GM12878 (cell line): ENCODE data around the gene PTPRN2. TPM values are rescaled to one million over a fixed set of nuclear protein-coding genes. Genes with fewer than 3 reads are reported as not detected.

ENCODE experiments used
- ATAC-seq: fragments of 200-7000 bp; cut with Tn5 transposase; 3 replicates; pipeline ENCODE4 v1.9.1; 2020; ENCODE audit warnings: mild to moderate bottlenecking, moderate library complexity
- BruUV-seq: library from RNA; stranded (reverse); fragments of 400-500 nt; replicated peaks from 2 replicates; lab custom pipeline; 2021; lab: Mats Ljungman, UMichigan
- CTCF ChIA-PET: fragments of 300-600 bp; sonication (Branson Sonifier 250); formaldehyde crosslinking; extraction: SDS; loops from one replicate; lab custom pipeline; 2021; ENCODE audit warnings: inconsistent platforms; lab: Yijun Ruan, JAX
- POLR2A ChIA-PET: fragments of 350-600 bp; formaldehyde crosslinking; extraction: SDS; loops from one replicate; lab custom pipeline; 2021; ENCODE audit warnings: inconsistent platforms; lab: Charles Lee
- RAD21 ChIA-PET: fragments of 300-600 bp; sonication (Branson Sonifier 250); formaldehyde crosslinking; loops from one replicate; lab custom pipeline; 2023; ENCODE audit warnings: antibody characterized with exemption; ENCODE audit not compliant: unreplicated experiment; lab: Charles Lee
- SMC1A ChIA-PET: fragments of 300-600 bp; sonication (Branson Sonifier 250); formaldehyde crosslinking; loops from one replicate; lab custom pipeline; 2023; ENCODE audit not compliant: unreplicated experiment, uncharacterized antibody; lab: Charles Lee
- DNase-seq: peaks from one replicate; pipeline ENCODE4 v3.0.0-alpha.2; 2011; ENCODE audit warnings: low read depth, low spot score
- FAIRE-seq: peaks from 3 replicates; lab custom pipeline; 2011; peaks lifted over from hg19 to GRCh38; lab: Jason Lieb, UNC
- H2AFZ ChIP-seq: 2 replicates; pipeline ENCODE4 v1.6.0; 2011; ENCODE audit warnings: low read depth, low read length, control low read depth; ENCODE audit not compliant: control insufficient read depth
- H3K27ac ChIP-seq: 2 replicates; pipeline ENCODE4 v1.5.1; 2011; ENCODE audit warnings: control low read depth; ENCODE audit not compliant: control insufficient read depth, insufficient read depth
- H3K27me3 ChIP-seq, 2 experiments: replicated peaks in 1 of 2; 2 replicates each; pipeline versions ENCODE4 v1.6.0 to v1.6.1; 2011; ENCODE audit warnings: low read length in 1 of 2; ENCODE audit not compliant: control insufficient read depth in 2 of 2, insufficient read depth in 2 of 2
- H3K36me3 ChIP-seq, 2 experiments: 2 replicates each; pipeline ENCODE4 v1.5.1; 2011; ENCODE audit warnings: low read length in 1 of 2; ENCODE audit not compliant: control insufficient read depth in 2 of 2, insufficient read depth in 2 of 2
- H3K4me1 ChIP-seq: 2 replicates; pipeline ENCODE4 v1.6.1; 2011; ENCODE audit warnings: mild to moderate bottlenecking, low read length, moderate library complexity, mixed read lengths; ENCODE audit not compliant: control insufficient read depth, insufficient read depth
- H3K4me2 ChIP-seq: 2 replicates; pipeline ENCODE4 v1.6.0; 2011; ENCODE audit warnings: control low read depth; ENCODE audit not compliant: control insufficient read depth, insufficient read depth
- H3K4me3 ChIP-seq: fragments of 200-600 bp; sonication (generic); 2 replicates; pipeline ENCODE4 v1.5.1; 2016
- H3K79me2 ChIP-seq: 2 replicates; pipeline ENCODE4 v1.6.0; 2011; ENCODE audit warnings: low read length; ENCODE audit not compliant: control insufficient read depth, insufficient read depth
- H3K9ac ChIP-seq: 2 replicates; pipeline ENCODE4 v1.8.0; 2011; ENCODE audit warnings: low read length, control low read depth, mixed read lengths; ENCODE audit not compliant: control insufficient read depth, insufficient read depth
- H3K9me3 ChIP-seq: replicated peaks from 3 replicates; pipeline ENCODE4 v1.5.1; 2011; ENCODE audit warnings: mild to moderate bottlenecking, low read length; ENCODE audit not compliant: control insufficient read depth, insufficient read depth
- H4K20me1 ChIP-seq: 2 replicates; pipeline ENCODE4 v1.6.0; 2011; ENCODE audit not compliant: control insufficient read depth, insufficient read depth
- BCL11A ChIP-seq: IDR thresholded peaks from 2 replicates; pipeline ENCODE4 v1.6.1; 2011; ENCODE audit warnings: low read depth, low read length
- CHD2 ChIP-seq: IDR thresholded peaks from 2 replicates; pipeline ENCODE4 v1.6.1; 2011; ENCODE audit warnings: low read depth, low read length, improper control_type of control experiment, borderline replicate concordance
- CHD4 ChIP-seq: fragments of 200-600 bp; sonication (generic); IDR thresholded peaks from 2 replicates; pipeline ENCODE4 v1.6.1; 2016; ENCODE audit warnings: mild to moderate bottlenecking
- CREM ChIP-seq: IDR thresholded peaks from 2 replicates; pipeline ENCODE4 v1.6.1; 2014; ENCODE audit warnings: antibody characterized with exemption, low read depth
- ETV6 ChIP-seq, 2 experiments: fragments of 450-650 bp in 1 of 2; IDR thresholded peaks in 1 of 2; conservative IDR thresholded peaks in 1 of 2; 2 replicates each; pipeline ENCODE4 v1.6.1; 2014; ENCODE audit warnings: antibody characterized with exemption in 1 of 2, borderline replicate concordance in 1 of 2, low read depth in 1 of 2, mild to moderate bottlenecking in 1 of 2, moderate library complexity in 1 of 2
- FOXK2 ChIP-seq: fragments of 450-650 bp; IDR thresholded peaks from 2 replicates; pipeline ENCODE4 v1.6.1; 2017; ENCODE audit warnings: mild to moderate bottlenecking, moderate library complexity
- PAX5 ChIP-seq: IDR thresholded peaks from 2 replicates; pipeline ENCODE4 v1.6.1; 2011; ENCODE audit warnings: low read depth, low read length, borderline replicate concordance
- RUNX3 ChIP-seq: IDR thresholded peaks from 2 replicates; pipeline ENCODE4 v1.6.1; 2012; ENCODE audit warnings: low read length, inconsistent platforms
- SPI1 ChIP-seq: IDR thresholded peaks from 2 replicates; pipeline ENCODE4 v1.6.1; 2011; ENCODE audit warnings: low read depth, mild to moderate bottlenecking, low read length, moderate library complexity, borderline replicate concordance; ENCODE audit not compliant: insufficient read depth
- WGBS: methylation state at CpG from one replicate; pipeline ENCODE4 v1.1.6; 2016; ENCODE audit warnings: low lambda C conversion rate; ENCODE audit not compliant: insufficient replicate concordance, insufficient coverage; ENCODE audit errors: missing lambda C conversion rate; 5-methylcytosine and 5-hydroxymethylcytosine counted together
- in situ Hi-C: fragments of 300-500 bp; cut with MboI; formaldehyde crosslinking; loops from 9 replicates; pipeline ENCODE4 v1.14.3; 2018; ENCODE audit warnings: mixed read lengths
- intact Hi-C: fragments of 100-400 bp; cut with micrococcal nuclease; formaldehyde crosslinking; loops from one replicate; pipeline ENCODE4 v1.14.2; 2022; ENCODE audit not compliant: unreplicated experiment
- polyA plus RNA-seq, 11 experiments: library from polyadenylated mRNA; depleted of rRNA in 4 of 11; unstranded in 6 of 11; stranded (reverse) in 5 of 11; fragments of >200 nt; fragmentation: Nextera tagmentation in 4 of 11; fragmentation: Illumina TruSeq in 1 of 11; extraction: Ambion mirVana in 4 of 11; extraction: Trizol in 1 of 11; gene quantifications; 1 replicate in 1 of 11; 2 replicates in 10 of 11; pipeline versions ENCODE4 v1.2.1 to v1.2.3, GENCODE V29; 2011 to 2016; ENCODE audit warnings: inconsistent platforms in 2 of 11, missing spikeins in 2 of 11, low read depth in 1 of 11
- total RNA-seq, 4 experiments: library from RNA; depleted of rRNA in 3 of 4; stranded (reverse); fragments of >200 nt in 3 of 4; fragmentation: Illumina TruSeq in 1 of 4; extraction: Trizol in 1 of 4; gene quantifications; 2 replicates each; pipeline versions ENCODE4 v1.2.1 to v1.2.3, GENCODE V29; 2013 to 2021
- TF ChIP-seq, protein P1 (sequence below): IDR thresholded peaks from 2 replicates; pipeline ENCODE4 v1.6.1; 2012; ENCODE audit warnings: improper control_type of control experiment, low read depth, low read length; ENCODE audit not compliant: insufficient replicate concordance

PTPRN2 gene
- total and polyA plus RNA-seq, 10 of the 15 experiments (the other 5 are each of a cell fraction or from before 2014, with no cell fraction given): 5.4 TPM; not detected in 9

DNA sequence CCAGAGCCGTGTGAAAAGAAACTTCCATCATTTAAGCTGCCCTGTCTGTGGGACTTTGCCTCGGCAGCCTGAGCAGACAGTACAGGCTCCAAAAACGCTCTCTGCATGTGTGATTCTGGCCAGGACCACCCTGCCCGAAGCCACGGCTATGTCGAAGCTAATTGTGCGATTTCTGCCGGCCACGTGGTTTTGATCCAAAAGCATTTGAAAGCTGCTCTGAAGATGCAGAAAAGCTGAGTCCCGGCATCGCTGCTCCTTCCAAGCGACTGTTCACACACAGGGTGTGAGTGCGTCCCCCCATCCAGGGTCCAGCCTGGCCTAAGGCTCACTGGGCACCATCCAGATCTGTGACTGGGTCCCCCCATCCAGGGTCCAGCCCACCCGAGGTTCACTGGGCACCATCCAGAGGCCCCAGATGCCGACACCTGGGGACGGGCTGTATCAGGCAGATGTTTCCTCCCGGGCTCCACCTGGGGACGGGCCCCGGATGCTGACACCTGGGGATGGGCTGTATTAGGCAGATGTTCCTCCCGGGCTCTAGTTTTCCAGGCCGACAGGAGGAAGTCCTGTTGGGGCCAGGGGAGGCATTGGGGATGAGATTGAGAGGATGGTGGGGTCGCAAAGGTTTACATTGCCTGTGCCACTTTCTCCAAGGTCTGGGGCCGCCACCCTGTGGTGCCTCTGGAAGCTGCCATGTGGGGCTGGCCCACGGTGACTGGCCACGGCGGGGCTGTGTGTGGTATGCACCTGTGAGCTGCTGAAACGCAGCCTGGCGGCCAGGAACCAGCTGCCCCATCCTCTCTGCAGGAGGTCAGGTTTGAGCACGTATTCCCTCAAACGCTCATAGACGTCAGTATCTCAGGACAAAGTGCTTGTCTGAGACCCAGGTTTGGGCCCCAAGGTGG is 723.5 kb downstream of the PTPRN2 start:
- ChIA-PET POLR2A (no interaction called here), CTCF (no interaction called here), SMC1A (no interaction called here)
- Histone ChIP-seq H3K79me2 (no peaks in the 10 kb centered on the region), H4K20me1 (no peaks in the 10 kb centered on the region), H3K27me3 (no peaks in the 10 kb centered on the region), H2AFZ (no peak overlapping the region), H3K4me1 (no peaks in the 10 kb centered on the region), H3K9ac (no peak overlapping the region), H3K27ac (no peak overlapping the region), H3K4me2 (no peak overlapping the region), H3K36me3 (no peaks in the 10 kb centered on the region), H3K9me3 (no peaks in the 10 kb centered on the region; the same call in 2 of the 3 replicates), H3K4me3 (no peak overlapping the region)
- in situ Hi-C loops: no loop called here
- no TSS peak for BruUV-seq
- 53% methylated on average over 31 of the region's 31 CpGs for WGBS
- FAIRE-seq: no peak
- no peak for DNase-seq
- intact Hi-C loops: no loop called here
- no peak for ATAC-seq
- TF ChIP-seq SPI1: no peak
- no peak for TF ChIP-seq ETV6 (conservative IDR thresholded peaks at IDR 0.05 in 1 of 2, IDR thresholded peaks at IDR 0.05 in 1 of 2; ENCODE audit: borderline replicate concordance in 1 of 2, low read depth in 1 of 2)
- TF ChIP-seq, all 136 proteins: peak for 0
- RAD21 ChIA-PET: no interaction called here

DNA sequence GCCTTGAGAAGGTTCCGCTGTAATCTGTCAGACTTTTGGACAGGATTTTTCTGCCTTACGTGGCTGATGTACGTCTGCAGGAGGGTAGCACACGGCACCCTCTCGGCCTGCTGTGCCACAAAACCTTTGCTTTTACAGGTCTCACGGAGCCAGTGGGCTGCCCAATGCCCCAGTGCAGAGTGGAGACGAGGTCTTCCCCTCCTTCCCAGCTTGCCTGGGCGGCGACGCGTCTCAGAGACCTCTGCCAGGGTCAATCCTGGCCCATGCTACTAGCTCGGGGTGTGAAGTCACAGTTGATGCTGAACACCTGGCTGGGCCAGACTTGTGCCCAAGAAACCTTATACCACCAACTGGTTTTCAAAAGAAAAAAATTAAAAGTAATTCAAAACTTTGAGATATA is 724.4 kb downstream of the PTPRN2 start:
- ChIA-PET POLR2A (no interaction called here), CTCF (no interaction called here), SMC1A (no interaction called here), RAD21 (no interaction called here)
- 48% methylated on average over 12 of the region's 12 CpGs for WGBS
- H3K9ac ChIP-seq: no peak overlapping the region
- H3K4me2 ChIP-seq: no peak overlapping the region
- H3K4me1 ChIP-seq: no peaks in the 10 kb centered on the region
- in situ Hi-C loops (no loop called here), intact Hi-C loops (no loop called here)
- no peak for DNase-seq
- no peak overlapping the region for H3K4me3 ChIP-seq
- H3K79me2 ChIP-seq: no peaks in the 10 kb centered on the region
- no TSS peak for BruUV-seq
- no peak for ATAC-seq
- H3K27me3 ChIP-seq: no peaks in the 10 kb centered on the region
- no peak overlapping the region for H3K27ac ChIP-seq
- no peaks in the 10 kb centered on the region for H3K36me3 ChIP-seq
- H4K20me1 ChIP-seq: no peaks in the 10 kb centered on the region
- H2AFZ ChIP-seq: no peak overlapping the region
- no peak for FAIRE-seq
- no peaks in the 10 kb centered on the region; the same call in 2 of the 3 replicates for H3K9me3 ChIP-seq
- TF ChIP-seq BCL11A: no peak
- TF ChIP-seq ETV6 (conservative IDR thresholded peaks at IDR 0.05 in 1 of 2, IDR thresholded peaks at IDR 0.05 in 1 of 2; ENCODE audit: borderline replicate concordance in 1 of 2, low read depth in 1 of 2): no peak
- TF ChIP-seq PAX5: no peak
- no peak for TF ChIP-seq RUNX3
- TF ChIP-seq CHD2: no peak
- no peak for TF ChIP-seq CREM
- TF ChIP-seq FOXK2: no peak
- TF ChIP-seq, protein P1, sequence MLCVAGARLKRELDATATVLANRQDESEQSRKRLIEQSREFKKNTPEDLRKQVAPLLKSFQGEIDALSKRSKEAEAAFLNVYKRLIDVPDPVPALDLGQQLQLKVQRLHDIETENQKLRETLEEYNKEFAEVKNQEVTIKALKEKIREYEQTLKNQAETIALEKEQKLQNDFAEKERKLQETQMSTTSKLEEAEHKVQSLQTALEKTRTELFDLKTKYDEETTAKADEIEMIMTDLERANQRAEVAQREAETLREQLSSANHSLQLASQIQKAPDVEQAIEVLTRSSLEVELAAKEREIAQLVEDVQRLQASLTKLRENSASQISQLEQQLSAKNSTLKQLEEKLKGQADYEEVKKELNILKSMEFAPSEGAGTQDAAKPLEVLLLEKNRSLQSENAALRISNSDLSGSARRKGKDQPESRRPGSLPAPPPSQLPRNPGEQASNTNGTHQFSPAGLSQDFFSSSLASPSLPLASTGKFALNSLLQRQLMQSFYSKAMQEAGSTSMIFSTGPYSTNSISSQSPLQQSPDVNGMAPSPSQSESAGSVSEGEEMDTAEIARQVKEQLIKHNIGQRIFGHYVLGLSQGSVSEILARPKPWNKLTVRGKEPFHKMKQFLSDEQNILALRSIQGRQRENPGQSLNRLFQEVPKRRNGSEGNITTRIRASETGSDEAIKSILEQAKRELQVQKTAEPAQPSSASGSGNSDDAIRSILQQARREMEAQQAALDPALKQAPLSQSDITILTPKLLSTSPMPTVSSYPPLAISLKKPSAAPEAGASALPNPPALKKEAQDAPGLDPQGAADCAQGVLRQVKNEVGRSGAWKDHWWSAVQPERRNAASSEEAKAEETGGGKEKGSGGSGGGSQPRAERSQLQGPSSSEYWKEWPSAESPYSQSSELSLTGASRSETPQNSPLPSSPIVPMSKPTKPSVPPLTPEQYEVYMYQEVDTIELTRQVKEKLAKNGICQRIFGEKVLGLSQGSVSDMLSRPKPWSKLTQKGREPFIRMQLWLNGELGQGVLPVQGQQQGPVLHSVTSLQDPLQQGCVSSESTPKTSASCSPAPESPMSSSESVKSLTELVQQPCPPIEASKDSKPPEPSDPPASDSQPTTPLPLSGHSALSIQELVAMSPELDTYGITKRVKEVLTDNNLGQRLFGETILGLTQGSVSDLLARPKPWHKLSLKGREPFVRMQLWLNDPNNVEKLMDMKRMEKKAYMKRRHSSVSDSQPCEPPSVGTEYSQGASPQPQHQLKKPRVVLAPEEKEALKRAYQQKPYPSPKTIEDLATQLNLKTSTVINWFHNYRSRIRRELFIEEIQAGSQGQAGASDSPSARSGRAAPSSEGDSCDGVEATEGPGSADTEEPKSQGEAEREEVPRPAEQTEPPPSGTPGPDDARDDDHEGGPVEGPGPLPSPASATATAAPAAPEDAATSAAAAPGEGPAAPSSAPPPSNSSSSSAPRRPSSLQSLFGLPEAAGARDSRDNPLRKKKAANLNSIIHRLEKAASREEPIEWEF: no peak
- no peak for TF ChIP-seq CHD4
